WTC11 (cell line): Measurements from ENCODE around the gene ITPKC. TPM values are rescaled to one million over a fixed set of nuclear protein-coding genes. Genes with fewer than 3 reads are reported as not detected.
A peak's percentile ranks its signal among the peaks of the same experiment; 100 is the strongest.

Experiments used
- ATAC-seq: fragments of 200-7000 bp; cut with Tn5 transposase; 2 replicates; pipeline ENCODE4 v1.10.0; 2021; ENCODE audit warnings: mild to moderate bottlenecking, moderate library complexity
- CTCF ChIA-PET: fragments of 300-600 bp; sonication (Branson Sonifier 250); formaldehyde crosslinking; loops from one replicate; lab custom pipeline; 2021; ENCODE audit warnings: antibody characterized with exemption; lab: Charles Lee
- POLR2A ChIA-PET: fragments of 350-600 bp; sonication (Branson Sonifier 250); formaldehyde crosslinking; loops from one replicate; lab custom pipeline; 2021; ENCODE audit warnings: antibody characterized with exemption; lab: Charles Lee
- DNase-seq: peaks from one replicate; pipeline ENCODE4 v3.0.0; 2021; ENCODE audit warnings: low spot score
- H3K27ac Mint-ChIP-seq: 2 replicates; pipeline ENCODE4 v1.8.0; 2021; ENCODE audit warnings: mixed read lengths
- H3K27me3 Mint-ChIP-seq: 2 replicates; pipeline ENCODE4 v1.8.0; 2021; ENCODE audit warnings: low read depth, mild to moderate bottlenecking, moderate library complexity, mixed read lengths
- H3K36me3 Mint-ChIP-seq: 2 replicates; pipeline ENCODE4 v1.8.0; 2021; ENCODE audit warnings: mixed read lengths
- H3K4me1 Mint-ChIP-seq: 2 replicates; pipeline ENCODE4 v1.8.0; 2022; ENCODE audit warnings: mixed read lengths
- H3K4me3 Mint-ChIP-seq: 2 replicates; pipeline ENCODE4 v1.8.0; 2021; ENCODE audit warnings: mild to moderate bottlenecking, moderate library complexity, mixed read lengths
- H3K9me3 Mint-ChIP-seq: 2 replicates; pipeline ENCODE4 v1.8.0; 2021; ENCODE audit warnings: mixed read lengths
- AR ChIP-seq: fragments of 250-450 bp; sonication (Bioruptor Pico); IDR thresholded peaks from 2 replicates; pipeline ENCODE4 v1.9.0; 2021; ENCODE audit warnings: mild to moderate bottlenecking
- ATF2 ChIP-seq: sonication (generic); formaldehyde crosslinking; IDR thresholded peaks from 2 replicates; pipeline ENCODE4 v1.8.1; 2022; ENCODE audit warnings: low read depth, missing genetic modification reagents, borderline replicate concordance
- ATF6 ChIP-seq: sonication (generic); formaldehyde crosslinking; IDR thresholded peaks from 2 replicates; pipeline ENCODE4 v1.8.1; 2023; ENCODE audit warnings: mild to moderate bottlenecking, missing genetic modification reagents
- CREM ChIP-seq: sonication (generic); formaldehyde crosslinking; IDR thresholded peaks from 2 replicates; pipeline ENCODE4 v1.8.1; 2022; ENCODE audit warnings: mild to moderate bottlenecking, missing genetic modification reagents, moderate library complexity
- E2F5 ChIP-seq: sonication (generic); formaldehyde crosslinking; IDR thresholded peaks from 2 replicates; pipeline ENCODE4 v1.8.1; 2022; ENCODE audit warnings: mild to moderate bottlenecking, moderate library complexity, missing genetic modification reagents
- ELF4 ChIP-seq: sonication (generic); formaldehyde crosslinking; IDR thresholded peaks from 2 replicates; pipeline ENCODE4 v1.8.1; 2022; ENCODE audit warnings: low read depth, mild to moderate bottlenecking, moderate library complexity, missing genetic modification reagents
- EMX1 ChIP-seq: fragments of 250-450 bp; sonication (Bioruptor Pico); IDR thresholded peaks from 2 replicates; pipeline ENCODE4 v1.8.0; 2021; ENCODE audit warnings: mild to moderate bottlenecking
- ERG ChIP-seq: fragments of 250-450 bp; sonication (Bioruptor Pico); IDR thresholded peaks from 2 replicates; pipeline ENCODE4 v1.8.0; 2021; ENCODE audit warnings: mild to moderate bottlenecking
- ESRRA ChIP-seq: sonication (generic); formaldehyde crosslinking; IDR thresholded peaks from 2 replicates; pipeline ENCODE4 v1.8.1; 2022; ENCODE audit warnings: mild to moderate bottlenecking, missing genetic modification reagents, borderline replicate concordance
- FOXP1 ChIP-seq: sonication (generic); formaldehyde crosslinking; IDR thresholded peaks from 2 replicates; pipeline ENCODE4 v1.8.0; 2022; ENCODE audit warnings: missing genetic modification reagents, mild to moderate bottlenecking, moderate library complexity, borderline replicate concordance
- IRF2 ChIP-seq: sonication (generic); formaldehyde crosslinking; IDR thresholded peaks from 2 replicates; pipeline ENCODE4 v1.8.0; 2022; ENCODE audit warnings: low read depth, missing genetic modification reagents, borderline replicate concordance
- MYBL2 ChIP-seq: sonication (generic); formaldehyde crosslinking; IDR thresholded peaks from 2 replicates; pipeline ENCODE4 v1.8.1; 2023; ENCODE audit warnings: mild to moderate bottlenecking, moderate library complexity, missing genetic modification reagents
- OVOL2 ChIP-seq: fragments of 250-450 bp; sonication (Bioruptor Pico); IDR thresholded peaks from 2 replicates; pipeline ENCODE4 v1.9.0; 2021; ENCODE audit warnings: mild to moderate bottlenecking, borderline replicate concordance
- SMAD3 ChIP-seq: sonication (generic); formaldehyde crosslinking; IDR thresholded peaks from 2 replicates; pipeline ENCODE4 v1.8.0; 2022; ENCODE audit warnings: missing genetic modification reagents, mild to moderate bottlenecking, borderline replicate concordance
- TCF7 ChIP-seq: sonication (generic); formaldehyde crosslinking; IDR thresholded peaks from 2 replicates; pipeline ENCODE4 v1.8.0; 2022; ENCODE audit warnings: mild to moderate bottlenecking, low read depth, missing genetic modification reagents, moderate library complexity
- TEAD1 ChIP-seq: sonication (generic); formaldehyde crosslinking; IDR thresholded peaks from 2 replicates; pipeline ENCODE4 v1.8.0; 2022; ENCODE audit warnings: mild to moderate bottlenecking, missing genetic modification reagents
- USF2 ChIP-seq: sonication (generic); formaldehyde crosslinking; IDR thresholded peaks from 2 replicates; pipeline ENCODE4 v1.8.1; 2023; ENCODE audit warnings: mild to moderate bottlenecking, missing genetic modification reagents, moderate library complexity
- ZNF219 ChIP-seq: sonication (generic); formaldehyde crosslinking; IDR thresholded peaks from 2 replicates; pipeline ENCODE4 v1.8.0; 2023; ENCODE audit warnings: missing genetic modification reagents, mild to moderate bottlenecking, borderline replicate concordance
- ZNF232 ChIP-seq: sonication (generic); formaldehyde crosslinking; IDR thresholded peaks from 2 replicates; pipeline ENCODE4 v1.8.0; 2022; ENCODE audit warnings: mild to moderate bottlenecking, missing genetic modification reagents
- ZNF416 ChIP-seq: fragments of 250-450 bp; sonication (Bioruptor Pico); IDR thresholded peaks from 2 replicates; pipeline ENCODE4 v1.9.0; 2021; ENCODE audit warnings: mild to moderate bottlenecking, inconsistent platforms
- ZNF512 ChIP-seq: sonication (generic); formaldehyde crosslinking; IDR thresholded peaks from 2 replicates; pipeline ENCODE4 v1.8.1; 2022; ENCODE audit warnings: missing genetic modification reagents, borderline replicate concordance
- total RNA-seq: library from RNA; stranded (reverse); gene quantifications from 3 replicates; pipeline ENCODE4 v1.2.3, GENCODE V29; 2021

Gene ITPKC
- total RNA-seq, 1 experiment from 2014 or later, result 13.8 TPM

- TF ChIP-seq ATF6, result no peak
- no peak for TF ChIP-seq ESRRA (CRISPR knock-in tag)
- TF ChIP-seq, all 79 proteins: peak for 0
Measured at GRCh38 chr19:40755791-40756190, 38.9 kb downstream of the ITPKC start (continued).

- no peak for ATAC-seq
- DNase-seq, result no peak
- Mint-ChIP-seq H3K27ac (peak overlapping the region; percentile 85), H3K27me3 (no peaks in the 10 kb centered on the region), H3K4me1 (peaks cover 29% of the 10 kb centered on the region), H3K4me3 (peak overlapping the region; percentile 14), H3K9me3 (no peaks in the 10 kb centered on the region), H3K36me3 (peaks cover 79% of the 10 kb centered on the region)
- ChIA-PET POLR2A (interaction anchor here (0.7 kb wide), 1 partner anchor 16 kb away, joined by 5 read pairs; no protein-coding TSS in a partner anchor), CTCF (interaction anchor here (1.1 to 2.3 kb wide), 4 partner anchors 21 to 54 kb away, joined by 3 to 7 read pairs (median 4); partner anchors contain the start of genes EGLN2 and RAB4B)
- no peak for TF ChIP-seq IRF2 (CRISPR knock-in tag)
- peak; percentile 9; the same call in 1 of the 2 replicates for TF ChIP-seq ERG (CRISPR knock-in tag)
- no peak for TF ChIP-seq EMX1 (CRISPR knock-in tag)
Measured at GRCh38 chr19:40756502-40757110, 39.7 kb downstream of the ITPKC start.

GRCh38 chr19:40758491-40758890 lies 41.6 kb downstream of the ITPKC start:
- Mint-ChIP-seq H3K27ac (no peak overlapping the region; the same call in 1 of the 2 replicates), H3K4me1 (peaks cover 18% of the 10 kb centered on the region), H3K4me3 (no peak overlapping the region), H3K36me3 (peaks cover 83% of the 10 kb centered on the region), H3K27me3 (no peaks in the 10 kb centered on the region), H3K9me3 (no peaks in the 10 kb centered on the region)
- DNase-seq (no peak), ATAC-seq (no peak)
- TF ChIP-seq OVOL2, result no peak
- no peak for TF ChIP-seq ZNF219
- no peak for TF ChIP-seq ZNF512 (CRISPR knock-in tag)
- TF ChIP-seq CREM (CRISPR knock-in tag), result no peak
- no peak for TF ChIP-seq USF2 (CRISPR knock-in tag)
- TF ChIP-seq ZNF232 (CRISPR knock-in tag), result no peak
- no peak for TF ChIP-seq AR
- TF ChIP-seq MYBL2 (CRISPR knock-in tag), result no peak
- no peak for TF ChIP-seq FOXP1 (CRISPR knock-in tag)
- no peak for TF ChIP-seq ZNF416
- no peak for TF ChIP-seq E2F5 (CRISPR knock-in tag)
- no peak for TF ChIP-seq SMAD3 (CRISPR knock-in tag)
- TF ChIP-seq ELF4 (CRISPR knock-in tag), result no peak
- TF ChIP-seq TEAD1 (CRISPR knock-in tag), result no peak
- TF ChIP-seq TCF7 (CRISPR knock-in tag), result no peak
- TF ChIP-seq ATF2 (CRISPR knock-in tag), result no peak
- ChIA-PET CTCF (interaction anchor here (2.3 kb wide), 1 partner anchor 48 kb away, joined by 7 read pairs; no protein-coding TSS in a partner anchor), POLR2A (interaction anchor here (1.9 kb wide), 1 partner anchor 19 kb away, joined by 6 read pairs; the partner anchor contains the start of gene RAB4B)
